NCI-H2227 (cell line): ENCODE measurements around the gene RNF141.
A peak's percentile ranks its signal among the peaks of the same experiment; 100 is the strongest.

ENCODE experiments used
- DNase-seq: peaks from one replicate; lab custom pipeline; 2025; ENCODE audit not compliant: unreplicated experiment; lab: John Stamatoyannopoulos, UW

The RNF141 gene

DNA sequence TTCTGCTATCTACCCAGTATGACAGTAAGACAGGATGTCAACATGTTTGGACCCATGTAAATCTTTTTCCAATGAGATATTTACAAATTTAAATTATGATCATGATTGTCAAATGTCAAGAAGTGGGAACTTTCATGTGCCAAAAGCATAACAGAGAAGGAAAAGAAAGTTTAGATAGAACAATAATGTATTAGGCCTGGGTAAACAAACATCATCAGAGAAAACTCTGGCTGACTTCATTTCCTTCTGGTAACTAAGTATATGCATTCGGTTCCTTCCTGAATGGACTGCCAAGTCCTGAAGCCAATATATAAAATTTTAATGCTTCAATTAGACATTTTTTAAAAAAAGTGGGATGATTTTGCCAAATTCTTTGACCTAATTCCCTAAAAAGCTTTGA, 16.5 kb downstream of the RNF141 start:
- DNase-seq: no peak

DNA sequence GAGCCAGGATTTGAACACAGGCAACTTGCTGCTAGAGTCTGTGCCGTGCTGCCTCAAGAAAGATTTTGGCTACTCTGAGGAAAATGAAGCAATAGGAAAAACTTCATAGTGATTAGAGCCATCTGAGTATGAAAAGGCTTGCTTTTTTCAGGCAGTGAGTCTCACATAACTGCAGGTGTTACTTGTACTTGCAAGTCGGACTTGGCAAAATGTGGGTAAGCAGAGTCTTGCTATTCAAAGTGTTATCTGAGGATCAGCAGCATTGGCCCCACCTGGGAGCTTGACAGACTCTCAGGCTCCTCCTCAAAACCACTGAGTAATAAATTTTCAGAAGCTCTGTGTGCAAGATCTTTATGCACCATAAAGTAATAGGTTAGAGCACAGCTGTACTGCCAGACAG, 18.1 kb downstream of the RNF141 start:
- no peak for DNase-seq

DNA sequence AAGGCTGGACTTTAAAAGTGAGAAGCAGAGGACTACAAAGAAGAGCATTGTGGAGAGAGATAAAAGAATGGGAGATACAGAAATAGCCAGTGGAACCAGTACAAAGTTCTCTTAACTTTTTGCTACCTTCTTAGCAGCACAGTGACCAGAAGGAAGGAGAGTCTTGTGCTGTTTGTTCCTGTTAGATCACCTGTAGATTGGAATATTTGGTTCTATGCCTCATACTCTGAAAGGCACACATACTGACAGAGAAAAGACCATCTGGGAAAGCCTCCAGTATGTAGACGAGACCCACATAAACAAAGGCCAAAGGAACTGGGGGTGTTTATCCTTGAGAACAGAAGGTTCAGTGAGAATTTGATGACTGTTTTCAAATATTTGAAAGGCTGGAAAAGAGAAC, 18.7 kb downstream of the RNF141 start:
- DNase-seq: no peak

DNA sequence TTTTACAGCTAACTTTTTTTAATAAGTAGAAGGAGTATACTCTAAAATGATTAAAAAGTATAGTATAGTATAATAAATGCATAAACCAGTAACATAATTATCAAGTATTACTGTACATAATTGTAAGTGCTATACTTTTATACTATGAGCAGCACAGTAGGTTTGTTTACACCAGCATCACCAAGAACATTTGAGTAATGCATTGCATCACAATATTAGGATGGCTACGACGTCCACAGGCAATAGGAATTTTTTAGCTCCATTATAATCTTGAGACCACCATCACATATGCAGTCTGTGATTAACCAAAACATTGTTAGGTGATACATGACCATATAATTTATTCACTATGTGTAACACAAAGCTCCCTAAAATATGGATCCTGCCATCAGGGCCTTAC, 20.4 kb downstream of the RNF141 start:
- no peak for DNase-seq

DNA sequence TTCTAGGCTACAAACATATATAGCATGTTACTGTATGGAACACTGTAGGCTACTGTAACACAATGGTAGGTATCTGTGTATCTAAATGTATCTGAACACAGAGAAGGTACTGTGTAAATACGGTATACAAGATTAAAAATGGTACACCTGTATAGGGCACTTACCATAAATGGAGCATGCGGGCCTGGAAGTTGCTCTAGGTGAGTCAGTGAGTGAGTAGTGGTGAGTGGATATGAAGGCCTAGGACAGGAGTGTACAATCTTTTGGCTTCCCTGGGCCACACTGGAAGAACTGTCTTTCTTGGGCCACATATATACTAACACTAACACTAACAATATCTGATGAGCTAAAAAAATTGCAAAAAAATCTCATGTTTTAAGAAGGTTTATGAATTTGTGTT, 21.4 kb downstream of the RNF141 start:
- DNase-seq: no peak

GRCh38 chr11:10518891-10519290, 22.1 kb downstream of the RNF141 start:
- DNase-seq: no peak

- no peak for DNase-seq
These were observed 22.9 kb downstream of the RNF141 start for GRCh38 chr11:10518123-10518522.

DNA sequence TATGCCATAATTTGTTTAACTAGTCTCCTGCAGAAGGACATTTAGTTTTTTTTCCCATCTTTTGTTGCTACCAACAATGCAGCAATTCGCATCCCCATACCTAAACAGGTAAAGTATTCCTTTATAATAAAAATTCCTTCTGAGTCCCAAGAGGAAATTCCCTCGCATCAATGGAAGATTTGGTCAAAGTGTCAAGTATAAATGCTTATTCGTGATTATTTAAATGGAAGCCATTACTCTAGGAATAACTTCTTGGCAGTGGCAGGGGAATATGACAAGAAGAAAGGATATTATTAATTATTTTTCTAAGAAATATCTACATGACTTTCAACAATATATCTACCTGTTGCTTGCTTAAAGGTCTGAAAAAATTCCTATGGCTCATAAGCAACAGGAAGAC, 25.6 kb downstream of the RNF141 start:
- DNase-seq: no peak

DNA sequence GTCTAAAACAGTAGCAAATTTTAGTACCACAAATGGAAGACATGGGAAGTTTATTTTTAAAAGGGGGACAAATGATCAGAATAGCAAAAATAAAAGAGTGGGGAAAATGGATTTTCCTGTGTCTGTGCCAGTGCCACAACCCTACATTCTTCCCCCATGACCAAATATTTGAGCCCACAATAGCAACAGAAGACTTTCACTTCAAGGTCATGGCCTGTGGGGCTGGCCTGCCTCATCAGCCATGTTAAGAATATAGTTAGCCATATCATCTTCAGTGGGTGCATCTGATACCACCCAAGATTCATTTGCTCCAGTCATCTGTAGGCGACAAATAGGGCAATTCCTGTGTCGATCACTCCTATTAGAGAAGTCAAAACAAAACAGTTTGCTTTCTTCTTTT, 26.3 kb downstream of the RNF141 start:
- no peak for DNase-seq

- DNase-seq: no peak
These were observed 26.8 kb downstream of the RNF141 start for GRCh38 chr11:10514202-10514601.

GRCh38 chr11:10511181-10511621, 29.8 kb downstream of the RNF141 start:
- DNase-seq: peak; percentile 42

DNA sequence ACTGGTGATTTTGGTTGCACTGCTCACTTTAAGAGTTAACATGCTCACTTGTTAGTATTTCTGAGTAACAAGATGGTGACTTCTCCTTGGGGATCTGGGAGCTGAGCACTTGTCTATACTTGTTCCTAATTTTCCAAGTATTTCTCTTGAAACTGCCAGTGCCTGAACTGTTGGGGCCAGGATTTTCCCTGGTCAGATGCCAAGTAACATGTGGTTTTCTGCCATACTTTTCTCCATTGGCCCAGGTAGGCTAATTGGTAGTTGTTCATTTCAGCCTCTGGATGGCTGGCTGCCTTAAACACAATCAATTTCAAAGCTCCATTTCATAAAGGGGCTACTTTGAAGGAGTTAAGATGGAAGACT, 35.0 kb downstream of the RNF141 start:
- DNase-seq: no peak

GRCh38 chr11:10505278-10506007, 35.5 kb downstream of the RNF141 start:
- DNase-seq: no peak

- no peak for DNase-seq
These were observed 36.5 kb downstream of the RNF141 start for GRCh38 chr11:10504490-10504889.

GRCh38 chr11:10503777-10504480, 37.1 kb downstream of the RNF141 start:
- no peak for DNase-seq

DNA sequence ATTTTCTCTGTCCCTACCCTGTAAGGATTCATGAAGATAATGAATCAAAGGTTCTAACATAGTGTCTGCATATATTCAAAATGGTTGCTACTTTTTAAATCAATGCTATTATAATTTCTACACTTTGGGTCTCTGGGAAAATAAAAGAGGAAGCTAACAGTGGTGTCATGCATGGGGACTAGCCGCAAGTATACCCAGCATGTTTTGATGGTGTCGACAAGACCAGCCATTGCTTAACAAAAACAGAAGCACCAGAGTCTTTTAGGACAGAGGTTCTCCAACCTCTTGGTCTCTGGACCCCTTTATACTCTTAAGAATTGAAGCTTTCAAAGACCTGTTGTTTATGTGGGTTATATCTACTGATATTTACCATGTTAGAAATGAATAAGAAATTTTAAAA, 37.8 kb downstream of the RNF141 start:
- DNase-seq: no peak

DNA sequence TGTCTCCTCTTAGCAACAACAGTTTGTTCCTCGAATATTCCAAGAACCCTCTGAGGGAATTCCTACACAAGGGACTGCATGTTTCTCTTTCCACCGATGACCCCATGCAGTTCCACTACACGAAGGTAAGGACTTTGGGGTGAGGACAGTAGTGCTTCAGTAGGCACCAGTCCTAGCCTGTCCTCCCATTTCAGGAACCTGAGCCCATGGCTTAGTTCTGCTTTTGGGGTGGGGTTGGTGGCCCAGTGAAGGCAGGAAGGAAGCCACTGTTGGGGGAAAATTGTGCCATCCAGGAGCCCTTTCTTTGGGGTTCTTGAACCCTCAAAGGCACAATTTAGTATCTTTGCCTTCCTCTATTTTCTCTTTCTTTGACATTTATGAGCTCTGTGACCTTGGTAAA, 38.2 kb downstream of the RNF141 start:
- no peak for DNase-seq

DNA sequence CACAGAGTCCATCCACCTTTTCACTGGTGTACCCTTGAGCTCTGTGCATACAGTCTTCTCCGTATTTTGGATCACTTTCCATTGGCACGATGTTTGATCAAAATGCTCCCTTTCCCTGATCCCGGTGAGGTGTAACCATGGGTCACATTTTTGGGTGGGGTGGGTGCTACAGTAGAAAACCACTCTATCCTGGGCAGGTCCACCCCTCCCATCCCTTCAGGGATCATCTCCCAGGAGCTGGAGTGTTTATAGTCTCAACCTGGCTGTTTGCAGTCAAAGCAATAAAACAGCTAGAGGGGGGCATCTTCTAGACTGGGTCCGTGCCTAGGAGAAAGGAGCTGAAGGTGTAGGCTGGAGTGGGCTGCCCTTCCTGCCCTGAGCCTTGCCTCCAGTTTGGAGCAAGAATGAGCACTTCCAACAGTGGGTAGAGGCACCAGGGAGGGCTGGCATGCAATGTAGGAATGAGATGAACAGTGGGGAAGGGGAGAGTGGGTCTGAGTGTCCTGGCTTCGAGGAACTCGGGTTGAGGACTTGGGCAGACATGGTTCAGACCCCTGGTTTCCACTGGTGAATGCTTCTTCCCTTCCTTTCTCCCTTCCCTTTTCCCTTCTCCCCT, 38.8 kb downstream of the RNF141 start:
- no peak for DNase-seq

DNA sequence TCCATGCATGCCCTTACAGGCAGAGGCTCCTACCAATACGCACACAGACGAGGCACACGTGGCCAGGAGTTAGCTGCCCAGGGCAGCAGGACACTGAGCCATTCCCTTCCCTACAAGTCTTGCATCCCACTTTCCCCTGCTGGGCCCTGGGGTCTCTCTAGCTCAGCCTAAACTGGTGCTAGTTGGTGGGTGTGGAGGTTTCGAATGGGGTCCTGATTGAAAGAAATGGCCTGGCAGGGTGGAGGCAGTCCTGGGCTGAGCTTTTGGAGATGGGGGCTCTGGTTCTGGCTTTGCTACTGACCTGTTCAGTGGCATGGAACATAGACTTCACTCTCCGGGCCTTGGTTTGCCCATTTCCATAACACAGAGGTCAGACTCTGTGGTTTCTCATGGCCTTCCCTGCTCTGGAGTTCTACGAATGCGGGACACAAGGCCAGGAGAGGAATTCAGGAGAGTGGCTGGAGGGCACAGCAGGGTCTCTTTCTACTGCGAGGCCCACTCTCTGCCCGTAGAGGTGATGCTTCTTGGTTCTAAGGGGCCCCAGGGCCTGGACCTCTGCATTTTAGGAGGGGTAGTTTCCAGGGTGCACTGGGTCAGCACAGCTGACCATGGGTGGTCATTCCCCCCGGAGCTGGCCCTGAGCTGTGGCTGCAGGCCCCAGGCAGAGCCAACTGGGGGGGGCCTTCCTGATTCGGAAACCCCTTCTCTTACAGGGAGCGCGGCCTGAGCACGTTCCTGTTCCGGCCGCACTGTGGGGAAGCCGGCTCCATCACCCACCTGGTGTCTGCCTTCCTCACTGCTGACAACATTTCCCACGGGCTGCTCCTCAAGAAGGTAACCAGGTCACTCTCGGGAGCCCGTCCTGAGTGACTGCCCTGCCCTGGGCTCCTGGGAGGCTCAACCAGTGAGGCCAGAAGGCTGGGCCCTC, 40.0 kb downstream of the RNF141 start:
- no peak for DNase-seq

DNA sequence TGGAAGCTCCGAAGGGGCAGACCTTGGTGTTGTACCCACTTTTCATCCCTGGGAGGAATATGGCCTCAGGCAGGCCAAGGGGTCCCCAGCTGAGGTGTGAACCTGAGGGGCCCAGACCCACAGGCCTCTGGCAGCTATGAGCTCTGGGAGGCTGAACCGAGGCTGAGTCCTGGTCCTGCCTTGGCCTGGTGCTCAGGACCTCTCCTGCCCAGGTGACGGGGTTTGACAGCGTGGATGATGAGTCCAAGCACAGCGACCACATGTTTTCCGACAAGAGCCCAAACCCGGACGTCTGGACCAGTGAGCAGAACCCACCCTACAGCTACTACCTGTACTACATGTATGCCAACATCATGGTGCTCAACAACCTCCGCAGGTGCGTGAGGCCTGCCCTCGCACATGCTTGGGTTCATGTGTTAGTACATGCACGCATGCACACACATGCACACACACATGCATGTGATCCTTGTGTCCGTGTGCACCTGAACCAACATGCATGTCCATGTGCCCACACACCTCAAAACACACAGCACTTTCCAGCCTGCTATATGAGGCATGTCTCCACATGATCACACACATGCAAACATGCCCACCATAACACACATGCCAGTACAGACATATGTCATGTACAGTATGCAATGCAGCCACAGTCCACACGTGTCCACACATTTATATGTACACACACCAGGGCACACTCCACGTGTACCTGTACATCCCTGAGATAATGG, 40.9 kb downstream of the RNF141 start:
- DNase-seq: no peak

DNA sequence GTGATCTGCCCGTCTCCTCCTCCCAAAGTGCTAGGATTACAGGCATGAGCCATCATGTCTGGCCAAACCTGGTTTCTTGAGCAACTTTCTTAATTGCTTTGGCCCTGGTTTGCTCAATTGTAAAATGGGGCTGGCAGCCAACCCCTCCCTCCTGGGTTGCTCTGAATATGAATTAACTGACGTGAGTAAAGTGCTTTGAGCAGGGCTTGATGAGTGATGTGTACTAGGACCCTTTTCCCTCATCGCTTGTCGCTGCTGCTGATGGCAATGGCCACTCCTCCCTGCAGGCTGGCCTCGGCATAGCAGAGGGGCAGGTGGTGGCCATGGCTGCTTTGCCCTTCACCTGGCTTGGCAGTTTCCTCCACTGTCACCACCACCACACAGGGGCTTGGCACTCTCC, 41.5 kb downstream of the RNF141 start:
- DNase-seq: no peak
